T-helper 2 cell treated with Interferon-gamma antibody and Interleukin-4, amounts not matched to agents 5 μg/mL and 100 μg/mL, for 36 hours (primary cell): ENCODE results near the gene SNX8.

Experiments
- DNase-seq: peaks from one replicate; pipeline ENCODE4 v3.0.0; 2021; ENCODE audit warnings: low spot score
- H3K27ac Mint-ChIP-seq: one replicate; pipeline ENCODE4 v1.8.0; 2021; ENCODE audit warnings: mild to moderate bottlenecking, mixed read lengths
- H3K27me3 Mint-ChIP-seq: one replicate; pipeline ENCODE4 v1.8.0; 2021; ENCODE audit warnings: low read depth, mixed read lengths
- H3K36me3 Mint-ChIP-seq: one replicate; pipeline ENCODE4 v1.8.0; 2021; ENCODE audit warnings: low read depth, mixed read lengths
- H3K4me1 Mint-ChIP-seq: one replicate; pipeline ENCODE4 v1.8.0; 2021; ENCODE audit warnings: low read depth, mixed read lengths
- H3K4me3 Mint-ChIP-seq: one replicate; pipeline ENCODE4 v1.8.0; 2022; ENCODE audit warnings: mild to moderate bottlenecking, moderate library complexity, mixed read lengths
- H3K9me3 Mint-ChIP-seq: one replicate; pipeline ENCODE4 v1.8.0; 2021; ENCODE audit warnings: mixed read lengths

The SNX8 gene

GRCh38 chr7:2204446-2204845 is 109.8 kb downstream of the SNX8 start:
- Mint-ChIP-seq H3K27ac (no peak overlapping the region), H3K9me3 (no peaks in the 10 kb centered on the region), H3K36me3 (peaks cover 15% of the 10 kb centered on the region), H3K4me3 (no peak overlapping the region), H3K27me3 (no peaks in the 10 kb centered on the region), H3K4me1 (no peaks in the 10 kb centered on the region)
- no peak for DNase-seq

GRCh38 chr7:2203766-2204300 is 110.4 kb downstream of the SNX8 start:
- no peak overlapping the region for H3K27ac Mint-ChIP-seq
- no peaks in the 10 kb centered on the region for H3K27me3 Mint-ChIP-seq
- H3K36me3 Mint-ChIP-seq, result peaks cover 15% of the 10 kb centered on the region
- no peak for DNase-seq
- no peak overlapping the region for H3K4me3 Mint-ChIP-seq
- no peaks in the 10 kb centered on the region for H3K9me3 Mint-ChIP-seq
- H3K4me1 Mint-ChIP-seq, result no peaks in the 10 kb centered on the region

GRCh38 chr7:2202901-2203765 is 111.1 kb downstream of the SNX8 start:
- Mint-ChIP-seq H3K27me3 (no peaks in the 10 kb centered on the region), H3K9me3 (no peaks in the 10 kb centered on the region), H3K4me3 (no peak overlapping the region), H3K4me1 (no peaks in the 10 kb centered on the region), H3K27ac (no peak overlapping the region), H3K36me3 (peaks cover 12% of the 10 kb centered on the region)
- no peak for DNase-seq

- Mint-ChIP-seq H3K9me3 (no peaks in the 10 kb centered on the region), H3K36me3 (peaks cover 11% of the 10 kb centered on the region), H3K27me3 (no peaks in the 10 kb centered on the region), H3K4me1 (no peaks in the 10 kb centered on the region), H3K4me3 (no peak overlapping the region), H3K27ac (no peak overlapping the region)
- DNase-seq, result no peak
Measured at GRCh38 chr7:2202361-2202761, 111.9 kb downstream of the SNX8 start.
